Activated T-helper 1 cell treated with Interleukin-2 at 50 U/mL for 16 hours (primary cell): ENCODE measurements around the gene TNRC6A.
"Not testable (repeated sequence)": the region's sequence is repeated elsewhere in the genome, so short reads cannot be mapped to it uniquely, and the experiment has no call there.

Experiments used
- DNase-seq: peaks from one replicate; pipeline ENCODE4 v3.0.0-alpha.2; 2020; ENCODE audit warnings: low read depth

The TNRC6A gene

GRCh38 chr16:24845726-24846547 lies 116.5 kb downstream of the TNRC6A start, which contains the start of gene SLC5A11:
Gene SLC5A11, plus strand, starts transcription at chr16:24845963. Its CDS starts 12,681 bp downstream, at chr16:24858644.
- DNase-seq: no peak

- no peak for DNase-seq
Measured at GRCh38 chr16:24846548-24847357, 117.3 kb downstream of the TNRC6A start.

GRCh38 chr16:24847358-24847664 lies 117.9 kb downstream of the TNRC6A start:
- no peak for DNase-seq

- no peak for DNase-seq
Measured at GRCh38 chr16:24848065-24848464, 118.6 kb downstream of the TNRC6A start.

GRCh38 chr16:24849641-24850040 lies 120.2 kb downstream of the TNRC6A start:
- no peak for DNase-seq

GRCh38 chr16:24850289-24850938 lies 121.0 kb downstream of the TNRC6A start:
- no peak for DNase-seq

- DNase-seq: no peak
Measured at GRCh38 chr16:24851700-24852099, 122.2 kb downstream of the TNRC6A start.

- no peak for DNase-seq
Measured at GRCh38 chr16:24852281-24852721, 122.8 kb downstream of the TNRC6A start.

GRCh38 chr16:24853169-24853824 lies 123.8 kb downstream of the TNRC6A start:
- DNase-seq: no peak

GRCh38 chr16:24853830-24854229 lies 124.4 kb downstream of the TNRC6A start:
- no peak for DNase-seq

- DNase-seq: no peak
Measured at GRCh38 chr16:24854607-24855171, 125.2 kb downstream of the TNRC6A start.

- DNase-seq: no peak
Measured at GRCh38 chr16:24855678-24856077, 126.2 kb downstream of the TNRC6A start.

- not testable (repeated sequence) for DNase-seq
Measured at GRCh38 chr16:24856871-24857270, 127.4 kb downstream of the TNRC6A start.

GRCh38 chr16:24858219-24859041 lies 129.0 kb downstream of the TNRC6A start:
- DNase-seq: peak; percentile 13

- no peak for DNase-seq
Measured at GRCh38 chr16:24861461-24861860, 132.0 kb downstream of the TNRC6A start.

- DNase-seq: no peak
Measured at GRCh38 chr16:24863582-24864437, 134.4 kb downstream of the TNRC6A start.

- no peak for DNase-seq
Measured at GRCh38 chr16:24869033-24869432, 139.6 kb downstream of the TNRC6A start.

- no peak for DNase-seq
Measured at GRCh38 chr16:24871891-24872290, 142.4 kb downstream of the TNRC6A start.

GRCh38 chr16:24873028-24873427 lies 143.6 kb downstream of the TNRC6A start:
- DNase-seq: no peak

GRCh38 chr16:24875466-24875865 lies 146.0 kb downstream of the TNRC6A start:
- DNase-seq: no peak
